Activated T-helper 9 cell treated with anti-CD3 and anti-CD28 coated beads, Interleukin-2, amount 50 U/mL, for 16 hours (primary cell): ENCODE measurements around the gene GTF3C4.

Experiments
- DNase-seq: peaks from one replicate; pipeline ENCODE4 v3.0.0-alpha.2; 2020; ENCODE audit warnings: low read depth

The GTF3C4 gene

DNA sequence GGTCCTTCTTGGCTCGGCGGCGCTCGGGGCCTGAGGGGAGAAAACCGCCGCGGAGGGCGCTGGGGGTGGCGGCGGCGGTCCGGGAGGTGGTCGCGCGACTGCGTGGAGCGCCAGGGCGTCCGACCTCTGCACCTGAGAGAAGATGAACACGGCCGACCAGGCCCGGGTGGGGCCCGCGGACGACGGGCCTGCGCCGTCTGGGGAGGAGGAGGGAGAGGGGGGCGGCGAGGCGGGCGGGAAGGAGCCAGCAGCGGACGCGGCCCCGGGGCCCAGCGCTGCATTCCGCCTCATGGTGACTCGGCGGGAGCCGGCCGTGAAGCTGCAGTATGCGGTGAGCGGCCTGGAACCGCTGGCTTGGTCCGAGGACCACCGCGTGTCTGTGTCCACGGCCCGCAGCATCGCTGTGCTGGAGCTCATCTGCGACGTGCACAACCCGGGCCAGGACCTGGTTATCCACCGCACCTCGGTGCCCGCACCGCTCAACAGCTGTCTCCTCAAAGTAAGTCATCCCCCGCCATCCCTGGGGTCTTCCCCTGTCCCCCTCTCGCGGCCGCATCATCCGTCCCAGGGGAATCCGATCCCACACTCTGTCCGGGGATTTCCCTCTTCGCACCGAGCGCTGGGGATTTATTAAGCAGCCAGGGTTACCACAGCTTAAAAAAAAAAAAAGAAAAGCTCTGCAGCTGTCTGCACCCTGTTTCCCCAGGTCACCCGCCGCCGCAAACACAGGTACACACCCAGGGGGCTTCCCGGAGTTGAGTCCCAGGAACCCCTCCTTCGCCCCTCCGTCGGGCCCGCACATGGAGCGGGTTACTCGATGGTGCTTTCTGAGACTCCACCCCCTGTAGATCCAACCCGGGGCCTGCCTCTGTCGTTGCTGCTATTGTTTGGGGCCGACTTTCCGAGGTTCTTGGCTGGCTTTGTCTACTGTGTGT is at the start of gene GTF3C4:
Gene GTF3C4, plus strand, starts transcription at position 8 of the 935 bp plus-strand sequence. Its CDS starts 135 bp downstream, at position 143.
- peak; percentile 55 for DNase-seq

DNA sequence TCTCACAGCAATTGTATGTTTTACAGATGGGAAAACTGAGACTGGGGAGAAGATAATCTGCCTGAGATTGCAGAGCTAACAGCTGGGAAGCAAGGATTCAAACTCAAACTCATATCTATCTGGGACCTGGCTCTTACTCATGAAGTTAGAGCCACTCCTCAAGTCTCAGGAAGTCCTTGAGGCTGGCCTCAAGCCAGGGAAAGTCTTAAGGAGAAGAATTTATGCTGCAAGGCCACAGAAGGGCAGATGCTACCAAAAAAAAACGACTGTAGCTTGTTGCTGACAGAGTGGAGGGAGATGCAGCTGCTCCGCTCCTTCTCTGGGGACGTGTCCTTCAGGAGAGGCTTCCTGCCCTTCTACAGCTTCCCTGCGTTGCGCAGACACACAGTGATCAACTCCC is 48.1 kb upstream of the GTF3C4 start:
- no peak for DNase-seq

- DNase-seq = no peak
These were observed 44.0 kb upstream of the GTF3C4 start for GRCh38 chr9:132626285-132626684.

DNA sequence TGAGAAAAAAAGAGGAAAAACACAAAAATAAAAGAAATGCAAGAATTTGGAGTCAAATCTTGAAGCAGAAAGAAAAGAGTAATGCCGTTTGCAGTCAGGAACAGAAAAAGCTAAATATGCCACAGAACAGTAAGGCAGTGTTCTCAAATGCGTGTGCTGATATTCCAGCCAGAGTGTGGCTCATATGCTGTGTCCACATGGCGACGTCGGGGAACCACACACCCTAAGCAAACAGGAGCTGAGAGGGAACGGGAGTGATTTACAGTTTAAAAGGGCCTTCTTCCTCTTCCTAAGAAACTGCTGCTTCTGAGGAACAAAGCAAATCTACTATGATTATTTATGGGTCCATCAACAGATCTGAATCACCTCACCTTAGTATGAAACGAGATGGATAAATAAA is 43.2 kb upstream of the GTF3C4 start:
- DNase-seq = no peak

DNA sequence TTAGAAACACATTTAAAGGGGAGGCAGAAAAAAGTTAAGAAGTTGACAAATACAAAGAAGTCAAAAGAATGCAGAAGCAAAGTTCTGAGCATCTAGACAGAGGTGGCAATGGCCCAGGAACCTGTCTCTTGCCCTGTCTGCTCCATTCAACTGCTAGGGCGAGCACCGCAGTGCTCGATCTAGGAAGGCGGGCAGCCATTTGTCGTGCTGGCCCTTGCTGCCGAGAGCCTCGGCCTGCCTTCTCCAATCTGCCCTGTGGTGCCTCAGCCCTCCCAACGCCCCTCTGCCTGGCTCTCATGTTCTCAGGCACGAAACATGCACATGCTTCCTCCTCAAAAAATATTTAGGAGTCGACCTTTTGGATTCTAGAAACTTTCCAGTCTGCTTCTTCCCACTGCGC is 42.7 kb upstream of the GTF3C4 start:
- no peak for DNase-seq

GRCh38 chr9:132628746-132629145 is 41.5 kb upstream of the GTF3C4 start:
- DNase-seq = no peak

DNA sequence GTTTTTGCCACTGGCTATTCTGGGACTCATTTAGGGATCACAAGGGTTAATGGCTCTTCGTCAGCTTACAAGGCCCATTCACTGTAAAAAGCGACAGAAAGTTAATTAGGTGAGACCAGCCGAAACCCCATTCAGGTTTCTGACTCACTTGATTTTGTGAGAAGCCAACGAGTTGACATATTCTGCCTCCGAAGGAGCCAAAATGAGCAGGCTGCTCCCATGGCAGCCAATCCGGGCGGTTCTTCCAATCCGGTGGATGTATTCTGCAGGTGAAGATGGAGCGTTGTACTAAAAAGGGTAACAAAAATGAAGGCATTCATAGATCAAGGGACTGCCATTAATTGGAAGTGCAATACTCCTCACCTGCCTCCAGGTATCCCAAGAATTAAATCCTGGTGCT is 40.1 kb upstream of the GTF3C4 start:
- DNase-seq = no peak

GRCh38 chr9:132630811-132631210 is 39.5 kb upstream of the GTF3C4 start:
- DNase-seq = no peak

DNA sequence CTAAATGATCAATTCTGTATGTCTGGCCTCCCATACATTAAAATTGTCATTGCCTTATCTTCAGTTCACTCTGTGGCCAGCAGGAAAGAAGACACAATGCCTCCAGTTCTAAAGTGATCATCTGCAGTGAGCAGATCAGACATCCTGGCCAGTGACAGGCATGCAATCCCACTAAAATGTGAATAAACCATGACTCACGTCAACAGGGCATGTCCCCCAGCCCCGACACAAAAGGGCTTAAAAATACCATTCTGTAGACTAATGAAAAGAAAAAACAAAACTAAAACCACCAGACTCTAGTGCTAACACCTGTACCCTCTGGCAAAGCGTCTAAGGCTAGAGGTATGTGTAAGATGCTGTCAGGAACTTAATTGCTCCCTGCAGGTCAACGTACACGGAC is 39.0 kb upstream of the GTF3C4 start:
- no peak for DNase-seq

DNA sequence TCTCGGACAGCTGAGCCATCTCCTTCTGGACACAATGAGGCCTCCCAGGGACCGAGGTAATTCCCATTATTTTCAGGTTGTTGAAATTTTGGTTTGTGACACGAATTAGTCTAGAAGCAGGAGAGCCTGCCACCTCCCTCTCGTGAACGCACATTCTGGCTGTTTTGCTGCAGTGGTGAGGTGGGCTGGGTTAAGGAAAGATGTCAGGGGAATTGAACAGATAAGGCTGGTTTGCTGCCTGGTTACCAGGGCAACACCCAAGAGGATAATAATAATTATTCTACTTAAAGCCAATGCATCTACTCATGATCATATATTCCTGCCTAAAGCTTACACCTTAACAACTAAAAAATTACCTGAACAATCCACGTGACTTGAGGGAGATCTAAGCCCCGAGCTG is 38.6 kb upstream of the GTF3C4 start:
- DNase-seq = no peak

- DNase-seq = no peak
These were observed 37.7 kb upstream of the GTF3C4 start for GRCh38 chr9:132632413-132633129.

GRCh38 chr9:132634327-132634726 is 35.9 kb upstream of the GTF3C4 start:
- DNase-seq = no peak

- no peak for DNase-seq
These were observed 32.9 kb upstream of the GTF3C4 start for GRCh38 chr9:132637351-132637750.

DNA sequence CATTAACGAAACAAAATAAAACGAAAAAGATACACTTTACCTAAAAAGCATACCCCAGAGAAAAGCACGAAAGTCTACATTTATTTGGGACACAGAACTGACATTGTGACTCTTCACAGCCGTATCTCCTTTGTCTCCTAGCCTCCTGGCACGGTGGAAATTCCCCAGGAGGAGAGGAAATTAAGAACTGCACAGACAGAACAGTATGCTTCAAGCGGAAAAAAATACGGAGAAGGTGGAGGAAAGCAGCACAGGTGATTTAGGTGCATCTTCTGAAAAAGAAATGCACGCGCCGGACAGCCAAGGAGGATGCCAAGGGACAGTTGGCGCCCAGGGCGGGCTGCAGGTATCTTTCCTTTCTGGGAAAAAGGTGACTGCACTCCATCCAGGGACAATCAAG is 32.5 kb upstream of the GTF3C4 start:
- DNase-seq = no peak

DNA sequence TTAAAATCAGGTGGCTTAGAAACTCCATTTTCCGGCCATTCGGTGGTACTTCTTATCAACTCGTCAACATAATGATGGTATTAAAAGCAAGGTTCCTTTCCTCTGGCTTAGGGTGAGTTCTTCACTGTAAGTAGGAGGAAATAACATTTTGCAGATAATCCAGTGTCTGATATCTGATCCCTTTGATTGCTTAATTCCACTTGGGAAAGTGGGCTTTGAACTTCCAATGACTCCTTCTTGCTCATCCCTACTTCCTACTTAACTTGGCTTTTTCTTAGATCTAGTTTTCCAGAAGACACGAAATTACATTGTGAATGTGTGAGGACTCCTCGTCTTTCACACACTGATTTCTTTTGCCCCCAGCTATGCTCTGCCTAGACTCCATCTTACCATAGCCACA is 32.0 kb upstream of the GTF3C4 start:
- DNase-seq = no peak

DNA sequence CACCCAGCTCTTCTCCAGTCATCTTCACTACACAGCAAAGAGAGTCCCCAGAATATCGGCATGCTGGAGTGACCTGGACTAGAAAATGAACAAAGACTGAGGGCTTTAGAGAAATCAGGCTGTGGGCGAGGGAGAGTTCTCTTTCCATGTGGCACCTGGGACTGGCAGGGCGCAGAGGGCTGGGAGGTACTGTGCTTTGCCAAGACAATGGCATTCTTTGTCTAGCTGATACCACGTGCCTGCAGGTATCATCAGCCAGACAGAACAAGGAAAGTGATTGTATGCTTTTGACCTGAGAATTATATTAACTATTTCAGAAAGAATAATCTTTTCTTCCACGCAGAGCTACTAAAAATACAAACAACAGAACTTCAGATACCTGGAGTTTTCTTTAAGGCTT is 30.9 kb upstream of the GTF3C4 start:
- no peak for DNase-seq

DNA sequence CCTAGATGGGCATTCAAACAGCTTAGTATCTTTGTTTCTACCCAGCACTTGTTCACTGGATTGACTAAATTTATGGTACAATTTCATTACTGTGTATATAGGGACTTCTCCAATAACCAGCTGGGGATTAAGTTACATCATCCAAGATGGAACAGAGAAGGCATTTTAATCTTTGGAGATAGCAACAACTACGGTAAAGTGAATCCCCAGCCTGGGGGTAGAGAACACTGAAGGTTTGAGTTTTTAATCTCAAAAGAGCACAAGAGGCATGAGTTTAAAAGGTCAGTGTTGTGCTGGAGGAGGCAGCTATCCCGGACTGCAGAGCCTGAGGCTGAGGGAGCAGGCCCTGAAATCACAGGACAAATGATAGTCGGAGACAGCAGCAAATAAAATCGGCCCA is 29.0 kb upstream of the GTF3C4 start:
- no peak for DNase-seq

DNA sequence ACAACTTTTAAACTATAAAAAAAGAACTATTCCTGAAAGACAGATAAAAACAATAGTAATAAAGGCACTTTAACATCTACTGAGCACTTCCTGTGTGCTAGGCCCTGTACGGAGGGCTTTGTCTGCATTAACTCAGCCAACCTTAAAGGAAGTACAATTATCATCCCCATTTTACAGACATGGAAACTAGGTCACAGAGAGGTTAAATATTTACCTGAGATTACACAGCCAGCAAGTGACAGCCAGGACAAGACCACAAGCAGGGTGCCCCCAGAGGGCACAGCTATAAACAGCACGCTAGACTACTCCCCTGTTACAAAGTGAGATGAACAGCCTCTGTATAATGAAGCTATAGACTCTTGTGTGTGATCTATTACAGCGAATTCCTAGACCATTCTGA is 26.0 kb upstream of the GTF3C4 start:
- no peak for DNase-seq

DNA sequence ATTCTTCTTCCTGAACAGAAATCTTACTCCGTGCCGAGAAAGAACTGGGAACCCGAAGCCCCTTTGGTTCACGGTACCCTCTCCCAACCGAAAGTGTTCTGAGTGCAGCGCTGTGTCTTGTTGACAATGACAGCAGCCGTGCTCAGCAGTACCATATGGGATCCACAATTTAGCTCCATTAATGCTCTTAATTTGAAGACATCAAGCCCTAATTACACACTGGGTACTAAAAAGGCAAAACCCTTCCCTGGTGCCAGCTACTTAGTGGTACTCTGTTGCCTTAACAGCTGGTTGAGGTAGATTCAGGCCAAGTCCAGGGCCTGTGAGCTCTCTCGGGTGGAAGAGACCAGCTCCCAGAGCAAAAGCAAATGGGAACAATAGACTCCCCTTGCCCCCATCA is 25.0 kb upstream of the GTF3C4 start:
- no peak for DNase-seq

GRCh38 chr9:132645711-132646110 is 24.6 kb upstream of the GTF3C4 start:
- DNase-seq = no peak

GRCh38 chr9:132646726-132647125 is 23.5 kb upstream of the GTF3C4 start:
- no peak for DNase-seq

DNA sequence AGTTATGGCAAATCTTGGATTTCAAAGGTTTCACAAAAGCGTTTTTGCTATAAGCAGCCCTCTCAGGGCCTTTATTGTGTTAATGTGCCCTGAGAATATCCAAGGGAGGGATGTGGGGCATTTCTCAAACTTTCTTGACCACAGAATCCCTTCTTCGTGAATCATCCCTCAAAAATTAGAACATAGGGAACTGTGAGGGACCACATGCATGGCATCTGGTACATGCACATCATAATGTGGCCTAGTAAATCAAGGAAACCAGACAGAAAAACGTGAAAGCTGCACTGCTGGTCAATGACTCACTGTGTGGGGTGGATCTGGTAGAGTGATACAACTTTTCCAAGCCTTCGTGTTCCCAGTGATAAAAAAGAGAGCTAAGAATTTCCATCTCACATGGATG is 22.9 kb upstream of the GTF3C4 start:
- no peak for DNase-seq

DNA sequence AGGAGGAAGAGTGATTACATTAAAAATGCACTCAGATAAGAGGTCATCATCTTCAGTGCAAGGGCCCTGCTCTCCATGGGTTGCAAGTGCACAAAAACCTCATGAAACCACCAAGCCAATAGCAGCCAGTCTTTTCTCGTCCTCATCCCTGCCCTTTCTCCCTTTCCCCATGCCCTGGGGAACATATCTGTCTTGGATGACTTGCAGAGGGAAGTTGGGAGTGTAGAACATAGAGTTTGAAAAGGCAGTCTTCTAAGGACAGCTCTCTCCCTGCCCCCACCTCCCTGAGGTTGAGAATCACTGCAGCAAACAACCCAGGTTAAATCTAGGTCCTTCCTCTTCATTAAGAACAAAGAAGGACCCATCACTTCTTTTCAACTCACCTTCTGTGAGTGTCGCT is 22.5 kb upstream of the GTF3C4 start:
- no peak for DNase-seq
